Activated CD8-positive, alpha-beta memory T cell treated with anti-CD3 and anti-CD28 coated beads, Interleukin-2, amount 50 U/mL, for 1 hour (primary cell): ENCODE results near the gene IL17B.

Source experiments
- DNase-seq: peaks from one replicate; pipeline ENCODE4 v3.0.0-alpha.2; 2020; ENCODE audit errors: extremely low read depth

The IL17B gene

GRCh38 chr5:149376711-149377447 is 2.2 kb downstream of the IL17B start:
- DNase-seq, result no peak

- DNase-seq, result no peak
Observed at GRCh38 chr5:149376104-149376503, 3.0 kb downstream of the IL17B start.

GRCh38 chr5:149375434-149375833 is 3.7 kb downstream of the IL17B start:
- DNase-seq, result no peak

- DNase-seq, result no peak
Observed at GRCh38 chr5:149374801-149375200, 4.3 kb downstream of the IL17B start.

GRCh38 chr5:149374303-149374702 is 4.8 kb downstream of the IL17B start:
- DNase-seq, result no peak

GRCh38 chr5:149372932-149373331 is 6.2 kb downstream of the IL17B start:
- no peak for DNase-seq

GRCh38 chr5:149372076-149372795 is 6.9 kb downstream of the IL17B start:
- DNase-seq, result no peak

GRCh38 chr5:149371296-149371962 is 7.7 kb downstream of the IL17B start:
- no peak for DNase-seq

GRCh38 chr5:149370878-149371277 is 8.2 kb downstream of the IL17B start:
- no peak for DNase-seq

GRCh38 chr5:149367972-149368645 is 11.0 kb downstream of the IL17B start:
- no peak for DNase-seq

- DNase-seq, result no peak
Observed at GRCh38 chr5:149367249-149367971, 11.7 kb downstream of the IL17B start.

GRCh38 chr5:149366169-149366729 is 12.8 kb downstream of the IL17B start:
- no peak for DNase-seq

GRCh38 chr5:149365418-149365817 is 13.7 kb downstream of the IL17B start:
- DNase-seq, result no peak

- DNase-seq, result no peak
Observed at GRCh38 chr5:149364719-149365118, 14.4 kb downstream of the IL17B start.

- no peak for DNase-seq
Observed at GRCh38 chr5:149363936-149364335, 15.2 kb downstream of the IL17B start.

GRCh38 chr5:149363358-149363757 is 15.7 kb downstream of the IL17B start:
- no peak for DNase-seq

- DNase-seq, result no peak
Observed at GRCh38 chr5:149362541-149362940, 16.6 kb downstream of the IL17B start.

- DNase-seq, result no peak
Observed at GRCh38 chr5:149360272-149360671, 18.8 kb downstream of the IL17B start.

GRCh38 chr5:149358868-149359495 is 20.1 kb downstream of the IL17B start:
- no peak for DNase-seq

- no peak for DNase-seq
Observed at GRCh38 chr5:149358294-149358651, 20.8 kb downstream of the IL17B start.
